Transverse colon (tissue), 4 donors: ENCODE results near the gene MTOR.

Experiments used
- POLR2A ChIP-seq: fragments of 450-650 bp; IDR thresholded peaks from one replicate; pipeline ENCODE4 v1.6.1; 2016; ENCODE audit warnings: antibody characterized with exemption, mild to moderate bottlenecking, moderate library complexity
- POLR2AphosphoS5 ChIP-seq, 3 donors: sonication (generic); formaldehyde crosslinking; IDR thresholded peaks; one replicate each; pipeline ENCODE4 v1.6.1; 2016; ENCODE audit warnings: antibody characterized with exemption in 3 of 3
- TF ChIP-seq, protein P1 (sequence below), 5 experiments: fragments of 200-600 bp in 3 of 5; fragments of 450-650 bp in 2 of 5; sonication (generic) in 3 of 5; IDR thresholded peaks; 1 replicate in 2 of 5; 2 replicates in 3 of 5; pipeline ENCODE4 v1.5.1; 2016 to 2017; ENCODE audit warnings: antibody characterized with exemption in 5 of 5, inconsistent platforms in 3 of 5, mild to moderate bottlenecking in 2 of 5, moderate library complexity in 1 of 5

DNA sequence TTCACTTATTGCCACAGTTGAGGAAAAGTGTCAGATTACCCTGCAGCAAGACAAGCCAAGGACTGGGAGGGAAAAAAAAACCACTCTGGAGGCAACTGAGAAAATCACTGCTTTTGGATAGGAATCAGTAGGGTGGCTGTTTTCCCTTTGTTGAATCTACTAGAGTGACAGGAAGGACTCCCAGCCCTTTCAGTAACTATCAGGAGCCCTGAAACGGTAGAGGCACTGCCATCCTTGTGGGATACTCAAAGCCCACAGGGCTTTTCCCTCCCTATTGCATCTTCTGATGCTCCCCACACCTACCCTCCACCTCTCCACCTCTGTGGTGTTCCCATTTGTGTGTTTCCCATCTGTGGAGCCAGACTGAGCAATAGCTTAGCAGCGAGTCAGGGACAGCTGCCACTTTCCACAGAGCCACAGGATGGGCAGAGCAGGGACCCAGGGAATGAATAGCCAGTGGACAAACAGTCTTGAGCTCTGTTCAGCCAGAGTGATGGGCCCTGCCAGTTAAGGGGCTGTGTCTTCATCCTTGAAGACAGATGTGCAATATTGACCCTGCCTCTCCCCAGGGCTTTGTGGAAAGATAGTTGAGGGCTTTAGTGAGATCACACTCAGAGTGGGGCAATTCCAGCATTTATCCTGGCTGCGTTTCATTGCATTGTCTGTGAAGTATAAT, 24.5 kb upstream of the MTOR start:
- TF ChIP-seq, protein P1, sequence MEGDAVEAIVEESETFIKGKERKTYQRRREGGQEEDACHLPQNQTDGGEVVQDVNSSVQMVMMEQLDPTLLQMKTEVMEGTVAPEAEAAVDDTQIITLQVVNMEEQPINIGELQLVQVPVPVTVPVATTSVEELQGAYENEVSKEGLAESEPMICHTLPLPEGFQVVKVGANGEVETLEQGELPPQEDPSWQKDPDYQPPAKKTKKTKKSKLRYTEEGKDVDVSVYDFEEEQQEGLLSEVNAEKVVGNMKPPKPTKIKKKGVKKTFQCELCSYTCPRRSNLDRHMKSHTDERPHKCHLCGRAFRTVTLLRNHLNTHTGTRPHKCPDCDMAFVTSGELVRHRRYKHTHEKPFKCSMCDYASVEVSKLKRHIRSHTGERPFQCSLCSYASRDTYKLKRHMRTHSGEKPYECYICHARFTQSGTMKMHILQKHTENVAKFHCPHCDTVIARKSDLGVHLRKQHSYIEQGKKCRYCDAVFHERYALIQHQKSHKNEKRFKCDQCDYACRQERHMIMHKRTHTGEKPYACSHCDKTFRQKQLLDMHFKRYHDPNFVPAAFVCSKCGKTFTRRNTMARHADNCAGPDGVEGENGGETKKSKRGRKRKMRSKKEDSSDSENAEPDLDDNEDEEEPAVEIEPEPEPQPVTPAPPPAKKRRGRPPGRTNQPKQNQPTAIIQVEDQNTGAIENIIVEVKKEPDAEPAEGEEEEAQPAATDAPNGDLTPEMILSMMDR (IDR thresholded peaks at IDR 0.05), result no peak
- TF ChIP-seq POLR2AphosphoS5 (IDR thresholded peaks at IDR 0.05) (no peak), POLR2A (no peak)
